ENCODE results near the gene LGALS16. TPM values are rescaled to one million over a fixed set of nuclear protein-coding genes. Genes with fewer than 3 reads are reported as not detected.
A peak's percentile ranks its signal among the peaks of the same experiment; 100 is the strongest.
"Not testable (repeated sequence)": the region's sequence is repeated elsewhere in the genome, so short reads cannot be mapped to it uniquely, and the experiment has no call there.

The LGALS16 gene
- total RNA-seq, 4 donors from 2014 or later: not detected

- TF ChIP-seq EP300 (IDR thresholded peaks at IDR 0.05) (no peak), CTCF (IDR thresholded peaks at IDR 0.05) (no peak), POLR2A (IDR thresholded peaks at IDR 0.05) (no peak), POLR2AphosphoS5 (IDR thresholded peaks at IDR 0.05) (no peak)
- WGBS: 41% methylated on average over 4 of the region's 4 CpGs
- H3K27me3 ChIP-seq: no peaks in the 10 kb centered on the region
- H3K9me3 ChIP-seq: no peaks in the 10 kb centered on the region
- DNase-seq (ENCODE audit: low spot score in 2 of 2): no peak
- H3K4me3 ChIP-seq: no peak overlapping the region
- H3K4me1 ChIP-seq: no peaks in the 10 kb centered on the region
- no peaks in the 10 kb centered on the region for H3K36me3 ChIP-seq
- no peak overlapping the region for H3K27ac ChIP-seq
Observed at GRCh38 chr19:39670998-39671397, 15.3 kb downstream of the LGALS16 start.

DNA sequence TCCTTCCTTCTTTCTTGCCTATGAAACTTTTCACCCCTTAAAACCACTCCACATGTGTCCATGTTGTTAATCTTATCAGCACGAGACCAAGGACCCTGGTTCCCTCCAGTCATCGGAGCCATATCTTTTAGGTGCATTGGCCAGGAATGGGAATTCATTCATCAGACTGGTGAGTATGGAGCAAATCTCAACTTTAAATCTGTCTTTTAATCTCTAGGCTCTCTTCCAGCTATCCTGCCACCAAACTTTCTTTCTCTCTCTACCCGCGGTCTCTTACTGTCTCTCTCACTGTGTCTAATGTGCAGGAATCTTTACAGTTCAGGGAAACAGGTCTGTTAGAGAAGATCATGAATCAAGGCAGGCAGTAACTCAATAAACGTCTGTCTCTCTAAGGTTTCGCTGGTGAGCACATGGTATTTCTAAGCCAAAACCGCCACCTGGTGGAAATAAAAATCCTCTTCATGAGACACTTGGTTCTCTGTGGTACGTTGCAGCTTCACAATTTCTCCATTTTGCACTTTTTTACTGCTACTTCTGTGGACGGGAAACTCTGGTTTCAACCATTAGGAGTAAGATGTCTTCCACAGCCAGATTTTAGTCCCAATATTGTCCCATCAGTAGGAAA, 16.1 kb downstream of the LGALS16 start:
- TF ChIP-seq EP300 (IDR thresholded peaks at IDR 0.05) (no peak), CTCF (IDR thresholded peaks at IDR 0.05) (peak in 1 of 2 donors; percentile 33), POLR2AphosphoS5 (IDR thresholded peaks at IDR 0.05) (no peak), POLR2A (IDR thresholded peaks at IDR 0.05) (no peak)
- Histone ChIP-seq H3K27ac (no peak overlapping the region), H3K27me3 (no peaks in the 10 kb centered on the region), H3K36me3 (no peaks in the 10 kb centered on the region), H3K9me3 (no peaks in the 10 kb centered on the region), H3K4me3 (no peak overlapping the region), H3K4me1 (no peaks in the 10 kb centered on the region)
- DNase-seq (ENCODE audit: low spot score in 2 of 2): no peak
- WGBS: 16% methylated on average over 9 of the region's 9 CpGs

DNA sequence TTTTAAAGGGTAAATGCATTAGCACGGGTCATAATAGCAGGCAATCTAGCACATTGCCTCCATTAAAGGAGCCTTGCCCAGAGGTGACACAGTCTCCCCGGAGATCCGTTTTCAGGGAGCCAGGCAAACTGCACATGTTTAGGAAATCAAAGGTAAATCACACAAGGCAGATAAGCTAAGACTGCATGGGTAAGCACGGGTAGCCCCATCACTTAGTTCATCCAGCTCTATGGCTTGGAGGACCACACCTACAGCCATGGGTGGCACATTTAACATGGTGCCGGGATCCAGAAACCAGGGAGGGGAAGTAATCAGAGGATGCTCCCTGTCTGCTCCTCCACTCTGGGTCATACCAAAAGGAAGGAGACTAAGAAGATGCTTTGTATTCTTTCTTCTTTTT, 16.8 kb downstream of the LGALS16 start:
- 80% methylated on average over 5 of the region's 5 CpGs for WGBS
- no peaks in the 10 kb centered on the region for H3K27me3 ChIP-seq
- no peak for TF ChIP-seq POLR2AphosphoS5 (IDR thresholded peaks at IDR 0.05)
- TF ChIP-seq CTCF (IDR thresholded peaks at IDR 0.05): no peak
- TF ChIP-seq EP300 (IDR thresholded peaks at IDR 0.05): no peak
- TF ChIP-seq POLR2A (IDR thresholded peaks at IDR 0.05): no peak
- no peaks in the 10 kb centered on the region for H3K4me1 ChIP-seq
- no peaks in the 10 kb centered on the region for H3K36me3 ChIP-seq
- no peak overlapping the region for H3K4me3 ChIP-seq
- H3K27ac ChIP-seq: no peak overlapping the region
- no peak for DNase-seq (ENCODE audit: low spot score in 2 of 2)
- no peaks in the 10 kb centered on the region for H3K9me3 ChIP-seq

DNA sequence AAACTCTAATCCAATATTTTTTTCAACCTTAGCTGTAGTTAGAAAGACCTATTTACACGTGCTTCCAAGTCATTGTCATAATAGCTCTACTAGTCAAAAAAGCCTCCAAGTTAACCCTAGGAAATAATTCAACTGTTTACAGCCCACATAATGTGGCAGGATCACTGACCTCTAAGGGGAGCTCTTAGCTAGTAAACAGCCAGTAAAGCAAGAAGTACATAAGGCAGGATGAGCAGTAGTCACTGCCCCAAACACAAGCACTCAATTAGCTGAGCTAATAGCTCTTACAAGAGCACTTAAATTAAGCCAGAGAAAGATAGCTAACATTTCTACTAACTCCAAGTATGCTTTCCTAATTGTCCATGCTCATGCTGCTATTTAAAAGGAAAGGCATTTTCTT, 18.1 kb downstream of the LGALS16 start:
- H3K36me3 ChIP-seq; H3K27ac ChIP-seq; H3K4me3 ChIP-seq; DNase-seq (ENCODE audit: low spot score in 2 of 2); H3K9me3 ChIP-seq; H3K27me3 ChIP-seq; H3K4me1 ChIP-seq: not testable (repeated sequence)
- WGBS: 33% methylated on average over 1 of the region's 1 CpG

GRCh38 chr19:39676004-39676403, 20.3 kb downstream of the LGALS16 start:
- Histone ChIP-seq H3K9me3 (no peaks in the 10 kb centered on the region), H3K27me3 (no peaks in the 10 kb centered on the region), H3K27ac (no peak overlapping the region), H3K4me3 (no peak overlapping the region), H3K4me1 (peaks cover 9% of the 10 kb centered on the region), H3K36me3 (no peaks in the 10 kb centered on the region)
- DNase-seq (ENCODE audit: low spot score in 2 of 2): no peak
- 72% methylated on average over 3 of the region's 3 CpGs for WGBS
- no peak for TF ChIP-seq CTCF (IDR thresholded peaks at IDR 0.05)
- no peak for TF ChIP-seq POLR2AphosphoS5 (IDR thresholded peaks at IDR 0.05)
- no peak for TF ChIP-seq EP300 (IDR thresholded peaks at IDR 0.05)
- TF ChIP-seq POLR2A (IDR thresholded peaks at IDR 0.05): no peak

Measured in suprapubic skin (tissue), 4 donors.